IMR-90 (cell line): ENCODE measurements around the gene PIKFYVE. TPM values are rescaled to one million over a fixed set of nuclear protein-coding genes. Genes with fewer than 3 reads are reported as not detected.

ENCODE experiments used
- ATAC-seq: fragments of 200-7000 bp; cut with Tn5 transposase; 2 replicates; pipeline ENCODE4 v1.9.1; 2020; ENCODE audit warnings: low read depth, mild to moderate bottlenecking, moderate library complexity
- BruUV-seq: library from RNA; stranded (reverse); fragments of 400-500 nt; replicated peaks from 2 replicates; lab custom pipeline; 2021; lab: Mats Ljungman, UMichigan
- CTCF ChIA-PET: fragments of 300-600 bp; formaldehyde crosslinking; extraction: SDS; loops from one replicate; lab custom pipeline; 2021; ENCODE audit warnings: antibody characterized with exemption; lab: Yijun Ruan, JAX
- POLR2A ChIA-PET: fragments of 300-600 bp; sonication (Branson Sonifier 250); formaldehyde crosslinking; loops from one replicate; lab custom pipeline; 2022; ENCODE audit warnings: antibody characterized with exemption; ENCODE audit not compliant: unreplicated experiment; lab: Charles Lee
- DNase-seq: peaks from one replicate; pipeline ENCODE4 v3.0.0; 2013
- H2AFZ ChIP-seq: replicated peaks from 2 replicates; pipeline ENCODE3; 2013; ENCODE audit warnings: low read length, mild to moderate bottlenecking; ENCODE audit not compliant: poor library complexity
- H2AK5ac ChIP-seq: 2 replicates; pipeline ENCODE4 v1.6.1; 2013; ENCODE audit warnings: low read depth, low read length, inconsistent platforms
- H2AK9ac ChIP-seq: replicated peaks from 2 replicates; pipeline ENCODE3; 2013; ENCODE audit warnings: mild to moderate bottlenecking, low read depth, low read length, moderate library complexity; ENCODE audit not compliant: poor library complexity
- H2BK120ac ChIP-seq: 2 replicates; pipeline ENCODE4 v1.6.1; 2013; ENCODE audit warnings: low read depth, low read length, inconsistent platforms
- H2BK15ac ChIP-seq: 3 replicates; pipeline ENCODE4 v1.6.1; 2013; ENCODE audit warnings: low read depth, low read length, inconsistent platforms
- H2BK20ac ChIP-seq: 2 replicates; pipeline ENCODE4 v1.6.1; 2013; ENCODE audit warnings: low read depth, mild to moderate bottlenecking, inconsistent platforms, low read length, moderate library complexity
- H2BK5ac ChIP-seq: 2 replicates; pipeline ENCODE4 v1.6.1; 2013; ENCODE audit warnings: mild to moderate bottlenecking, low read depth, low read length, inconsistent platforms; ENCODE audit not compliant: poor library complexity, severe bottlenecking
- H3K14ac ChIP-seq: replicated peaks from 2 replicates; pipeline ENCODE4 v1.6.1; 2013; ENCODE audit warnings: low read depth, low read length, inconsistent platforms
- H3K18ac ChIP-seq: 2 replicates; pipeline ENCODE4 v1.6.1; 2013; ENCODE audit warnings: low read depth, low read length, control low read depth
- H3K23ac ChIP-seq: 2 replicates; pipeline ENCODE4 v1.6.1; 2013; ENCODE audit warnings: low read depth, low read length, inconsistent platforms
- H3K27ac ChIP-seq: 2 replicates; pipeline ENCODE4 v1.5.1; 2013; ENCODE audit warnings: mild to moderate bottlenecking, control low read depth, low read length; ENCODE audit not compliant: insufficient read depth
- H3K27me3 ChIP-seq: 2 replicates; pipeline ENCODE4 v1.6.1; 2013; ENCODE audit warnings: low read length; ENCODE audit not compliant: control insufficient read depth, insufficient read depth
- H3K36me3 ChIP-seq: 2 replicates; pipeline ENCODE4 v1.6.1; 2013; ENCODE audit warnings: low read length, mixed read lengths; ENCODE audit not compliant: control insufficient read depth, insufficient read depth
- H3K4ac ChIP-seq: 2 replicates; pipeline ENCODE4 v1.6.1; 2013; ENCODE audit warnings: low read depth, low read length, inconsistent platforms
- H3K4me1 ChIP-seq: 2 replicates; pipeline ENCODE4 v1.6.1; 2013; ENCODE audit warnings: low read length, mixed read lengths; ENCODE audit not compliant: control insufficient read depth, insufficient read depth
- H3K4me2 ChIP-seq: 2 replicates; pipeline ENCODE4 v1.6.1; 2013; ENCODE audit warnings: low read depth, mild to moderate bottlenecking, control low read depth, low read length, moderate library complexity
- H3K4me3 ChIP-seq: 2 replicates; pipeline ENCODE4 v1.5.1; 2013; ENCODE audit warnings: low read depth, mild to moderate bottlenecking, control low read depth, low read length, moderate library complexity; ENCODE audit not compliant: insufficient read depth
- H3K56ac ChIP-seq: 2 replicates; pipeline ENCODE4 v1.6.1; 2013; ENCODE audit warnings: low read length, inconsistent platforms; ENCODE audit not compliant: insufficient read depth; ENCODE audit errors: extremely low read depth
- H3K79me1 ChIP-seq, 2 experiments: 2 replicates each; pipeline ENCODE4 v1.6.1; 2013; ENCODE audit warnings: low read length in 2 of 2, inconsistent platforms in 1 of 2, low read depth in 1 of 2
- H3K9ac ChIP-seq: 2 replicates; pipeline ENCODE4 v1.6.1; 2013; ENCODE audit warnings: low read depth, low read length, control low read depth
- H3K9me1 ChIP-seq: 2 replicates; pipeline ENCODE4 v1.6.1; 2013; ENCODE audit warnings: low read length, inconsistent platforms; ENCODE audit not compliant: insufficient read depth
- H3K9me3 ChIP-seq: 2 replicates; pipeline ENCODE4 v1.6.1; 2013; ENCODE audit warnings: low read length; ENCODE audit not compliant: control insufficient read depth, insufficient read depth
- H4K20me1 ChIP-seq: 2 replicates; pipeline ENCODE4 v1.6.1; 2013; ENCODE audit warnings: low read length, inconsistent platforms; ENCODE audit not compliant: insufficient read depth
- H4K5ac ChIP-seq: 2 replicates; pipeline ENCODE4 v1.6.1; 2013; ENCODE audit warnings: mild to moderate bottlenecking, low read depth, low read length, control low read depth
- H4K8ac ChIP-seq, 2 experiments: 2 replicates each; pipeline ENCODE4 v1.6.1; 2013; ENCODE audit warnings: low read depth in 2 of 2, low read length in 2 of 2, control low read depth in 1 of 2, inconsistent platforms in 1 of 2
- H4K91ac ChIP-seq: 2 replicates; pipeline ENCODE4 v1.6.1; 2013; ENCODE audit warnings: low read depth, low read length, inconsistent platforms; ENCODE audit not compliant: insufficient read depth
- BHLHE40 ChIP-seq: fragments of 150-350 bp; IDR thresholded peaks from 2 replicates; pipeline ENCODE4 v1.6.1; 2016; ENCODE audit warnings: mild to moderate bottlenecking, low read depth, low read length
- CEBPB ChIP-seq: IDR thresholded peaks from 2 replicates; pipeline ENCODE4 v1.6.1; 2012; ENCODE audit warnings: low read depth, low read length, improper control_type of control experiment
- FOS ChIP-seq: fragments of 150-350 bp; IDR thresholded peaks from 2 replicates; pipeline ENCODE4 v1.6.1; 2016; ENCODE audit warnings: low read depth, low read length
- MAFK ChIP-seq: IDR thresholded peaks from 2 replicates; pipeline ENCODE4 v1.6.1; 2012; ENCODE audit warnings: low read depth, low read length, improper control_type of control experiment
- MXI1 ChIP-seq: IDR thresholded peaks from 2 replicates; pipeline ENCODE4 v1.6.1; 2012; ENCODE audit warnings: low read depth, mild to moderate bottlenecking, low read length, moderate library complexity, borderline replicate concordance
- NFE2L2 ChIP-seq: fragments of 150-350 bp; IDR thresholded peaks from 2 replicates; pipeline ENCODE4 v1.6.1; 2016; ENCODE audit warnings: low read depth, mild to moderate bottlenecking, low read length
- POLR2A ChIP-seq: IDR thresholded peaks from 2 replicates; pipeline ENCODE4 v1.6.1; 2012; ENCODE audit warnings: mild to moderate bottlenecking, low read depth, low read length
- WGBS, 2 experiments: methylation state at CpG; one replicate each; pipeline versions ENCODE4 v1.1.5 to v1.1.7; 2013; ENCODE audit warnings: missing lambda C conversion rate in 2 of 2; ENCODE audit not compliant: insufficient read length in 1 of 2; ENCODE audit errors: extremely low coverage in 2 of 2; 5-methylcytosine and 5-hydroxymethylcytosine counted together
- dilution Hi-C: fragments of 300-500 bp; cut with HindIII; formaldehyde crosslinking; loops from one replicate; pipeline ENCODE4 v1.14.3; 2018; ENCODE audit warnings: low sequenced_read_pairs; ENCODE audit not compliant: unreplicated experiment
- in situ Hi-C: fragments of 300-500 bp; cut with MboI; formaldehyde crosslinking; loops from 3 replicates; pipeline ENCODE4 v1.14.3; 2019; ENCODE audit warnings: low sequenced_read_pairs, inconsistent platforms, mixed read lengths
- intact Hi-C: fragments of 100-400 bp; cut with micrococcal nuclease; formaldehyde crosslinking; loops from 2 replicates; pipeline ENCODE4 v1.10.0; 2022
- polyA plus RNA-seq, 3 experiments: library from polyadenylated mRNA; depleted of rRNA; stranded (reverse); fragments of >200 nt; gene quantifications; 2 replicates each; pipeline ENCODE4 v1.2.3, GENCODE V29; 2012; ENCODE audit warnings: low replicate concordance in 1 of 3
- total RNA-seq: library from RNA; depleted of rRNA; stranded (reverse); fragments of >200 nt; gene quantifications from 2 replicates; pipeline ENCODE4 v1.2.3, GENCODE V29; 2012
- TF ChIP-seq, protein P1 (sequence below): fragments of 150-350 bp; IDR thresholded peaks from 2 replicates; pipeline ENCODE4 v1.6.1; 2016; ENCODE audit warnings: low read depth, mild to moderate bottlenecking, low read length, moderate library complexity, borderline replicate concordance
- TF ChIP-seq, protein P2 (sequence below): fragments of 150-350 bp; IDR thresholded peaks from 2 replicates; pipeline ENCODE4 v1.6.1; 2017; ENCODE audit warnings: mild to moderate bottlenecking, antibody characterized with exemption, low read length, low read depth
- TF ChIP-seq, protein P3 (sequence below): conservative IDR thresholded peaks from 2 replicates; pipeline ENCODE4 v1.5.1; 2012; ENCODE audit warnings: mild to moderate bottlenecking, low read depth, low read length, improper control_type of control experiment

The PIKFYVE gene
- total and polyA plus RNA-seq, 2 of the 4 experiments (the other 2 are of a cell fraction): 9.3 to 34.6 TPM

DNA sequence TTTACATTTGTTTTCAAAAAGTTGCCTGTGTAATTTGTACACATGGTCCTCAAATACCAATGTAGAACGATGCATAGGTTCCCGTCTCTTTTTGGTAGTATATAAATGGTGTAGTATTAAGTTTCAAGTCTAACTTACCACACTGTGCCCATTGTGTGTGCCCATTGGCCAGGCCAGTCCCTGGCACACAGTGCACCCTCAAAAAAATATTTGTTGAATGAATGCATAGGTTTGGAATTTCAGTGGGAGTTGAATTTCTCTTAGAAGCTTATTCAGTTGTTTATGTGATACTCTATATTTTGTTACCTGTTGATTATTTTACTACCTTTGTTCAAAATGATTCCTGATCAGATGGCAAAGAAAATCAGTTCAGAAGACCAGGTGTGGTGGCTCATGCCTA is 41.3 kb upstream of the PIKFYVE start:
- Histone ChIP-seq H3K79me1 (no peaks in the 10 kb centered on the region), H3K9ac (no peak overlapping the region), H3K27me3 (no peaks in the 10 kb centered on the region), H3K14ac (no peak overlapping the region), H2BK20ac (no peak overlapping the region), H4K20me1 (no peaks in the 10 kb centered on the region; the same call in 1 of the 2 replicates), H3K4me1 (no peaks in the 10 kb centered on the region), H3K4me3 (no peak overlapping the region), H3K4ac (no peak overlapping the region), H2AFZ (no peak overlapping the region), H3K9me3 (no peaks in the 10 kb centered on the region), H3K9me1 (no peaks in the 10 kb centered on the region), H2BK15ac (no peak overlapping the region), H2AK9ac (no peak overlapping the region), H2BK5ac (no peak overlapping the region), H3K27ac (no peak overlapping the region), H4K5ac (no peak overlapping the region), H4K91ac (no peak overlapping the region), H3K4me2 (no peak overlapping the region), H2AK5ac (no peak overlapping the region), H3K36me3 (no peaks in the 10 kb centered on the region), H3K56ac (no peak overlapping the region), H3K23ac (no peak overlapping the region), H2BK120ac (no peak overlapping the region), H4K8ac (no peak overlapping the region), H3K18ac (no peak overlapping the region)
- TF ChIP-seq MAFK: no peak
- TF ChIP-seq, protein P1, sequence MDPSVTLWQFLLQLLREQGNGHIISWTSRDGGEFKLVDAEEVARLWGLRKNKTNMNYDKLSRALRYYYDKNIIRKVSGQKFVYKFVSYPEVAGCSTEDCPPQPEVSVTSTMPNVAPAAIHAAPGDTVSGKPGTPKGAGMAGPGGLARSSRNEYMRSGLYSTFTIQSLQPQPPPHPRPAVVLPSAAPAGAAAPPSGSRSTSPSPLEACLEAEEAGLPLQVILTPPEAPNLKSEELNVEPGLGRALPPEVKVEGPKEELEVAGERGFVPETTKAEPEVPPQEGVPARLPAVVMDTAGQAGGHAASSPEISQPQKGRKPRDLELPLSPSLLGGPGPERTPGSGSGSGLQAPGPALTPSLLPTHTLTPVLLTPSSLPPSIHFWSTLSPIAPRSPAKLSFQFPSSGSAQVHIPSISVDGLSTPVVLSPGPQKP: no peak
- TF ChIP-seq MXI1: no peak
- TF ChIP-seq POLR2A: no peak
- TF ChIP-seq, protein P2, sequence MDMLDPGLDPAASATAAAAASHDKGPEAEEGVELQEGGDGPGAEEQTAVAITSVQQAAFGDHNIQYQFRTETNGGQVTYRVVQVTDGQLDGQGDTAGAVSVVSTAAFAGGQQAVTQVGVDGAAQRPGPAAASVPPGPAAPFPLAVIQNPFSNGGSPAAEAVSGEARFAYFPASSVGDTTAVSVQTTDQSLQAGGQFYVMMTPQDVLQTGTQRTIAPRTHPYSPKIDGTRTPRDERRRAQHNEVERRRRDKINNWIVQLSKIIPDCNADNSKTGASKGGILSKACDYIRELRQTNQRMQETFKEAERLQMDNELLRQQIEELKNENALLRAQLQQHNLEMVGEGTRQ: no peak
- no peak for TF ChIP-seq FOS
- TF ChIP-seq NFE2L2: no peak
- TF ChIP-seq BHLHE40: no peak
- no peak for TF ChIP-seq CEBPB
- TF ChIP-seq, protein P3, sequence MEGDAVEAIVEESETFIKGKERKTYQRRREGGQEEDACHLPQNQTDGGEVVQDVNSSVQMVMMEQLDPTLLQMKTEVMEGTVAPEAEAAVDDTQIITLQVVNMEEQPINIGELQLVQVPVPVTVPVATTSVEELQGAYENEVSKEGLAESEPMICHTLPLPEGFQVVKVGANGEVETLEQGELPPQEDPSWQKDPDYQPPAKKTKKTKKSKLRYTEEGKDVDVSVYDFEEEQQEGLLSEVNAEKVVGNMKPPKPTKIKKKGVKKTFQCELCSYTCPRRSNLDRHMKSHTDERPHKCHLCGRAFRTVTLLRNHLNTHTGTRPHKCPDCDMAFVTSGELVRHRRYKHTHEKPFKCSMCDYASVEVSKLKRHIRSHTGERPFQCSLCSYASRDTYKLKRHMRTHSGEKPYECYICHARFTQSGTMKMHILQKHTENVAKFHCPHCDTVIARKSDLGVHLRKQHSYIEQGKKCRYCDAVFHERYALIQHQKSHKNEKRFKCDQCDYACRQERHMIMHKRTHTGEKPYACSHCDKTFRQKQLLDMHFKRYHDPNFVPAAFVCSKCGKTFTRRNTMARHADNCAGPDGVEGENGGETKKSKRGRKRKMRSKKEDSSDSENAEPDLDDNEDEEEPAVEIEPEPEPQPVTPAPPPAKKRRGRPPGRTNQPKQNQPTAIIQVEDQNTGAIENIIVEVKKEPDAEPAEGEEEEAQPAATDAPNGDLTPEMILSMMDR: no peak
- BruUV-seq: no TSS peak
- 0 out of 2 replicates have a peak, but pooled peaks have one; percentile 14 for ATAC-seq
- dilution Hi-C loops (no loop called here), intact Hi-C loops (no loop called here), in situ Hi-C loops (no loop called here)
- ChIA-PET POLR2A (no interaction called here), CTCF (no interaction called here)
- WGBS, 2 experiments: no CpG with 5 or more reads among the region's 2 CpGs
- DNase-seq: no peak
